NCI-H1930 (cell line): ENCODE results near the gene NEK1.

ENCODE experiments used
- DNase-seq, 2 experiments: peaks; one replicate each; lab custom pipeline; 2025; lab: John Stamatoyannopoulos, UW

Gene NEK1

GRCh38 chr4:169418846-169419245, 193.5 kb downstream of the NEK1 start:
- no peak for DNase-seq

- DNase-seq, result no peak
Measured at GRCh38 chr4:169417629-169418282, 194.6 kb downstream of the NEK1 start.

- DNase-seq, result no peak
Measured at GRCh38 chr4:169416997-169417396, 195.4 kb downstream of the NEK1 start.

- no peak for DNase-seq
Measured at GRCh38 chr4:169416461-169416860, 195.9 kb downstream of the NEK1 start.

- no peak for DNase-seq
Measured at GRCh38 chr4:169414913-169415312, 197.5 kb downstream of the NEK1 start.

GRCh38 chr4:169412046-169412445, 200.3 kb downstream of the NEK1 start:
- DNase-seq, result no peak

- no peak for DNase-seq
Measured at GRCh38 chr4:169410839-169411770, 201.3 kb downstream of the NEK1 start.

GRCh38 chr4:169407217-169407845, 205.1 kb downstream of the NEK1 start:
- DNase-seq, result no peak

GRCh38 chr4:169404960-169405359, 207.4 kb downstream of the NEK1 start:
- no peak for DNase-seq

- no peak for DNase-seq
Measured at GRCh38 chr4:169400832-169401231, 211.6 kb downstream of the NEK1 start.

GRCh38 chr4:169399976-169400767, 212.2 kb downstream of the NEK1 start:
- no peak for DNase-seq

GRCh38 chr4:169398316-169398715, 214.1 kb downstream of the NEK1 start:
- no peak for DNase-seq

GRCh38 chr4:169397762-169398161, 214.6 kb downstream of the NEK1 start:
- DNase-seq, result no peak

GRCh38 chr4:169385376-169385775, 227.0 kb downstream of the NEK1 start:
- DNase-seq, result no peak

GRCh38 chr4:169384779-169385178, 227.6 kb downstream of the NEK1 start:
- no peak for DNase-seq

GRCh38 chr4:169383724-169384123, 228.7 kb downstream of the NEK1 start:
- no peak for DNase-seq

GRCh38 chr4:169379688-169380087, 232.7 kb downstream of the NEK1 start:
- no peak for DNase-seq

- no peak for DNase-seq
Measured at GRCh38 chr4:169377367-169377766, 235.0 kb downstream of the NEK1 start.

GRCh38 chr4:169376421-169376820, 236.0 kb downstream of the NEK1 start:
- DNase-seq, result no peak

- DNase-seq, result no peak
Measured at GRCh38 chr4:169372791-169373190, 239.6 kb downstream of the NEK1 start.

- no peak for DNase-seq
Measured at GRCh38 chr4:169369634-169370033, 242.7 kb downstream of the NEK1 start.

- DNase-seq, result no peak
Measured at GRCh38 chr4:169367826-169368225, 244.6 kb downstream of the NEK1 start.
